Measurements from ENCODE around the gene SRGAP1. TPM values are rescaled to one million over a fixed set of nuclear protein-coding genes. Genes with fewer than 3 reads are reported as not detected.

Gene SRGAP1
- total and polyA plus RNA-seq, 4 donors: 1.8 to 12.4 (median 6.2) TPM

GRCh38 chr12:64207453-64207852, 363.0 kb downstream of the SRGAP1 start:
- H3K27me3 ChIP-seq (ENCODE audit: control insufficient read depth in 3 of 3, insufficient read depth in 3 of 3, low read length in 2 of 3): no peaks in the 10 kb centered on the region
- no peak for TF ChIP-seq CTCF (IDR thresholded peaks at IDR 0.05; ENCODE audit: control extremely low read depth, extremely low read depth)
- DNase-seq (no peak), ATAC-seq (ENCODE audit: insufficient read depth, low FRiP score) (no peak)
- H3K9me3 ChIP-seq (ENCODE audit: control insufficient read depth in 4 of 4, insufficient read depth in 3 of 4, low read length in 3 of 4): no peaks in the 10 kb centered on the region
- no peaks in the 10 kb centered on the region for H3K4me1 ChIP-seq (ENCODE audit: control insufficient read depth in 5 of 5, insufficient read depth in 5 of 5, low read length in 5 of 5)
- H3K9ac ChIP-seq (ENCODE audit: insufficient read depth in 1 of 2, low read length in 2 of 2): no peak overlapping the region
- H3K36me3 ChIP-seq (ENCODE audit: control insufficient read depth in 4 of 4, insufficient read depth in 4 of 4, low read length in 4 of 4): peaks cover 0 to 5% (median 2%) of the 10 kb centered on the region in 4 donors
- H3K4me3 ChIP-seq: no peak overlapping the region
- no peak overlapping the region for H3K27ac ChIP-seq (ENCODE audit: low read depth in 1 of 2, low read length in 1 of 2)
- WGBS, 2 donors: 95 to 98% methylated on average over 2 of the region's 2 CpGs

Small RNA genes lying within 50 kb of the gene (small RNA-seq; reads per million reads assigned to genes)
- gene AC020611.1 (ENCODE audit: low replicate concordance) (not detected), gene RNU6-1009P (ENCODE audit: low replicate concordance) (not detected)

Other genes starting within 250 kb of the SRGAP1 start
- 10 to 100 TPM in 1 of 2 donors, 1 to 10 TPM in 1; 4.3 to 14.8 TPM for gene DPY19L2, start 176.2 kb upstream of the SRGAP1 start, total RNA-seq
- 1 to 10 TPM in 1 of 2 donors, under 1 TPM in 1; 0.56 to 4.9 TPM for gene DPY19L2, start 176.2 kb upstream of the SRGAP1 start, polyA plus RNA-seq
- gene RXYLT1, start 64.8 kb upstream of the SRGAP1 start, total RNA-seq: 10 to 100 TPM; 10.4 to 14.3 TPM
- gene RXYLT1, start 64.8 kb upstream of the SRGAP1 start, polyA plus RNA-seq: 10 to 100 TPM in 1 of 2 donors, 1 to 10 TPM in 1; 8.0 to 14.9 TPM

Measured in lung (tissue), 13 donors.